ENCODE results near the gene KRT81.

DNA sequence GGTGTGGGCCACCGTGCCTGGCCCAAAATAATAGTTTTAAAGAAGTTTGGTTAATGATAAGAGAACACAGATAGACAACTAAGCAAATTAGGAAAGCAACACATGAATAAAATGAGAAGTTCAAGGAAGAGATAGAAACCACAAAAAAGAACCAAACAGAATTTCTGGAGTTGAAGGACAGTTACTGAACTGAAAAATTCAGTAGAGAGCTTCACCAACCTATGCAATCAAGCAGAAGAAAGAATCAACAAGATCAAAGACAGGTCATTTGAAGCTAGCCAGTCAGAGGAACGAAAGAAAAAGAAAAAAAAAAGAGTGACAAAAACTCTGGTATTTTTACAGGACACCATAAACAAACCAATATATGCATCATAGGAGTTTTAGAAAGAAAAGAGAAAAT lies 45.3 kb upstream of the KRT81 start:
- TF ChIP-seq CTCF (IDR thresholded peaks at IDR 0.05) (no peak), POLR2A (IDR thresholded peaks at IDR 0.05) (no peak), POLR2AphosphoS5 (IDR thresholded peaks at IDR 0.05) (no peak)

Measured in prostate gland (tissue), 2 donors.